ENCODE data around the gene TMC5. TPM values are rescaled to one million over a fixed set of nuclear protein-coding genes. Genes with fewer than 3 reads are reported as not detected.

TMC5 gene
- total and polyA plus RNA-seq, 2 of the 13 experiments (the other 11 are each of a cell fraction or from before 2014, with no cell fraction given): 0.09 to 0.41 TPM

- peak; percentile 97 for TF ChIP-seq ZNF503 (CRISPR knock-in tag; IDR thresholded peaks at IDR 0.05)
- TF ChIP-seq ZNF768 (CRISPR knock-in tag; IDR thresholded peaks at IDR 0.05): no peak
- peak; percentile 85; the same call in 1 of the 2 replicates for TF ChIP-seq ZBTB20 (CRISPR knock-in tag; IDR thresholded peaks at IDR 0.05; ENCODE audit: borderline replicate concordance, low read depth)
- TF ChIP-seq ZBTB3 (CRISPR knock-in tag; IDR thresholded peaks at IDR 0.05; ENCODE audit: borderline replicate concordance, low read depth): no peak
- no peak for TF ChIP-seq BRF2 (CRISPR knock-in tag; IDR thresholded peaks at IDR 0.05)
- TF ChIP-seq ZBTB39 (CRISPR knock-in tag; IDR thresholded peaks at IDR 0.05): no peak
- peak; percentile 76; the same call in 1 of the 2 replicates for TF ChIP-seq ZNF678 (CRISPR knock-in tag; IDR thresholded peaks at IDR 0.05)
- TF ChIP-seq ZSCAN20 (CRISPR knock-in tag; IDR thresholded peaks at IDR 0.05; ENCODE audit: borderline replicate concordance): no peak
- TF ChIP-seq ZFP82 (CRISPR knock-in tag; IDR thresholded peaks at IDR 0.05; ENCODE audit: borderline replicate concordance): no peak
- TF ChIP-seq ZNF318 (CRISPR knock-in tag; IDR thresholded peaks at IDR 0.05): no peak
- peak; percentile 96 for TF ChIP-seq NFKBIZ (CRISPR knock-in tag; IDR thresholded peaks at IDR 0.05)
- TF ChIP-seq HMG20B (CRISPR knock-in tag; conservative IDR thresholded peaks at IDR 0.05): peak; percentile 87
- TF ChIP-seq THYN1 (CRISPR knock-in tag; IDR thresholded peaks at IDR 0.05; ENCODE audit: borderline replicate concordance, low read depth): 0 out of 2 replicates have a peak, but pooled peaks have one; percentile 61
- no peak for TF ChIP-seq CREB3 (CRISPR knock-in tag; IDR thresholded peaks at IDR 0.05)
Measured at GRCh38 chr16:19542138-19542821, 124.6 kb downstream of the TMC5 start (continued).
